Retinal pigment epithelial cell (primary cell): ENCODE measurements around the gene HDAC9.

Experiments
- DNase-seq: peaks from one replicate; pipeline ENCODE4 v3.0.0-alpha.2; 2010; ENCODE audit warnings: low read depth
- H3K4me3 ChIP-seq: 2 replicates; pipeline ENCODE4 v1.5.1; 2011; ENCODE audit warnings: mild to moderate bottlenecking, low read length, control low read depth, moderate library complexity
- TF ChIP-seq, protein P1 (sequence below): conservative IDR thresholded peaks from 2 replicates; pipeline ENCODE4 v1.5.1; 2011; ENCODE audit warnings: low read depth, low read length, control low read depth, inconsistent platforms

HDAC9 gene

DNA sequence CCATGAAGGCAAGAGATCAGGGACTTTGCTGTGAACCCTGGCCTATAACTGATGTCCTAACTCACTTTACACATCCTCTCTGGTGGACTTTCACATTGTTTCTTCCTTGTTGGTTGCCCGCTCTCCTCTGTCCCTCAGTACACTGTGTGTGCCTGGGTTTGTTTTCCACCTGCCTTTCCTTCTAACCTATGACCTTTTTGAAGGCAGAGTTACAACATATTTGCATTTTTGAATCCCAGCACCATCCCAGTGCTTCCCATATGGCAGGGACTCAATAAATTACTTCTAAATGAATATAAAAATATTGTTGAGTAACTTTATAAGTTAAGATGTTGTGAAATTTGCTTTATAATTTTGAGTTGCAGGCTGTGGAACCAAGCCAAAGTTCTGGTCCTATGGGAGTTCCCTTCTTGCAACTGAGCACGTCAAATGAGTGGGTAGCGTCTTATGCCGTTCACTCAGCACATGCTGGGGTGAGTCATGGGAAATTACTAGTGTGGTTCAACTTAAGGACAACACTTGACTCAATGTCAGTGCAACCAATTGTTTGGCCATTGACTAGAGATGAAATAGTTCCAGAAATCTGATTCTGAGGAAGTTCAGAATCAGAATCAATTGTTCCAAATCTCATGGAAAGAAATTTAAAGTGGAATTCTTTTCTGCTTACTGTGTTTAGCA is 370.9 kb downstream of the HDAC9 start:
- DNase-seq, result peak; percentile 97
- H3K4me3 ChIP-seq, result no peak overlapping the region
- TF ChIP-seq, protein P1, sequence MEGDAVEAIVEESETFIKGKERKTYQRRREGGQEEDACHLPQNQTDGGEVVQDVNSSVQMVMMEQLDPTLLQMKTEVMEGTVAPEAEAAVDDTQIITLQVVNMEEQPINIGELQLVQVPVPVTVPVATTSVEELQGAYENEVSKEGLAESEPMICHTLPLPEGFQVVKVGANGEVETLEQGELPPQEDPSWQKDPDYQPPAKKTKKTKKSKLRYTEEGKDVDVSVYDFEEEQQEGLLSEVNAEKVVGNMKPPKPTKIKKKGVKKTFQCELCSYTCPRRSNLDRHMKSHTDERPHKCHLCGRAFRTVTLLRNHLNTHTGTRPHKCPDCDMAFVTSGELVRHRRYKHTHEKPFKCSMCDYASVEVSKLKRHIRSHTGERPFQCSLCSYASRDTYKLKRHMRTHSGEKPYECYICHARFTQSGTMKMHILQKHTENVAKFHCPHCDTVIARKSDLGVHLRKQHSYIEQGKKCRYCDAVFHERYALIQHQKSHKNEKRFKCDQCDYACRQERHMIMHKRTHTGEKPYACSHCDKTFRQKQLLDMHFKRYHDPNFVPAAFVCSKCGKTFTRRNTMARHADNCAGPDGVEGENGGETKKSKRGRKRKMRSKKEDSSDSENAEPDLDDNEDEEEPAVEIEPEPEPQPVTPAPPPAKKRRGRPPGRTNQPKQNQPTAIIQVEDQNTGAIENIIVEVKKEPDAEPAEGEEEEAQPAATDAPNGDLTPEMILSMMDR, result no peak

DNA sequence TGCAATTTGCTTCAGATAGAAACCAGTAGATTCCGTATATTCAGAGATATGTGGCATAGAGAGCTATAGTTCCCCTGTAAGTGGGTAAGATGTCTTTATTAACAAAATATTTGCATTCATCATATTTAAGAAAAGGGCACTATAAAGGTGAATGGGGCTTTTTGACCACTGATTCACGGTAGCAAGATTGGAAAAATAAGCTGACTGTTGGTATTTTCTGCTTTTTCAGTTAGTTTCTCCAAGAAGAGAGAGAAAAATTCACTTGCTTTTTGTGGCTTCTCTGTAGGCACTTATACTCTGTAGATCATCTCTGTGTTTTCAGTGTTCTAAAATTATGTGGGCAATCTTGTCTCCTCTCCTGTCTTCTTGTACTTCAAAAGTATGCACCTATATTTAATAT is 376.8 kb downstream of the HDAC9 start:
- no peak overlapping the region for H3K4me3 ChIP-seq
- TF ChIP-seq, protein P1, result no peak
- DNase-seq, result no peak

DNA sequence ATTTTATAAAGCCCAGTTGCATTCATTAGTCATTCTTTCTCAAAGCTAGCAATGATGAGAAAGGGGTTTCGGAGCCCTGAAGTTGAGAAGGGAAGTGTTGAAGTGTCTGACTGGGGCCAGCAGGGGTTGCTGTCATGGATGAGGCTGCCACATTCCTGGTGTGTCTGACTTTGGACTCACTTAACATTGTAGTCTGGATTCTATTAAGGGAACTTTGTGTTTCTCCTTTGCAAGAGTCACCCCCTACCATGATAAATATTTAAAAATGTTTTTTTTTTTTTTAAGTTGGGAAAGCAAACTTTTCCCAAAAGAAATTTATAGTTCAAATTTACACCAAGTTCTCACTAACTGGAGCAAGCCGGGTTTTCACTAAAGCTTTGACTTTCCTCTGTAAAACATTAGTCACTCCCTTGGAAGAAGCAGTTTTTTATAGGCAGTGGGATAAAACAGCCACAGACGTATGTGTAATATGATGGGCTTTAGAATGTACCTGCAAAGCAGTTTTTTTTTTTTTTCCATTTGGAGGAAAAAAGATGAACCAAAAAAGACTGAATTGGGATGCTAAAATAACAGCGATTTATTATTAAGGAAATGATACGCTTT is 378.3 kb downstream of the HDAC9 start:
- DNase-seq, result no peak
- TF ChIP-seq, protein P1, result peak; percentile 54

DNA sequence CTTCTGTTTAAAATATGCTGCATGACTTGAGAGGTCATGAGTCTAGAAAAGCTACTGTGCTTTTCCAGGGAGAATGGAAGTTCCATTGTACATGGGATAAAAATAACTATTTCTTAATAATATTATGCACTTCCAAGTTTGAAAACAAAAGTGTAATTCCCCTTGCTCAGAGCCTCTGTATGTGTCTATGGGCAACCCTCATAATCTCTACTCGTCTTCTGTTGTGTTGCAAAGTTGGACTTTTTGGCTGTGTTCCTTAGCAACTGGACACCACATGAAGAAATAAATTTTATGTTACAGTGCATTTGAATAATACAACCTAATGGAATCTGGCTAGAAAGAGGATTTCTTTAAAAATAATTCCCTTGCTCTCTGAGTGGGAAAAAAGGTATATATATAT is 379.3 kb downstream of the HDAC9 start:
- no peak overlapping the region for H3K4me3 ChIP-seq
- no peak for DNase-seq
- TF ChIP-seq, protein P1, result no peak

More for the DNA sequence above, 378.3 kb downstream of the HDAC9 start:
- no peak overlapping the region for H3K4me3 ChIP-seq

DNA sequence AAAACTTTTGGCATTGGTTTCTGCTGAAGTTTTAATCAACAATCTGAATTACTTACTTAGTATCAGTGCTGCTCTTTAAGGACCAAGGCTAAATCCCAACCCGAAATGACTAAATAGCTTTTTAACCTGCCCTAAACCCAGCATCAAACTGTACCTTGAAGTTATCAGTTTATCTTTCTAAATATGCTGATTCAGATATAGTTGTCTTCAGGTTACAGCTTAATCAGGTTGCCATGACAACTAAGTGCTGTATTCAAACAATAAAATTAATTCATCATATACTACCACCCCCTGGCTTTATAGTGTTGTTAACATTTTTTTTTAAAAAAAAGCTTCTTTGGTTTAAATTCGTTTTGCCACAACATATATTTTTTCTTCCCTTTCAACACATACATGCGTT is 382.3 kb downstream of the HDAC9 start:
- no peak for DNase-seq
- no peak overlapping the region for H3K4me3 ChIP-seq
- TF ChIP-seq, protein P1, result no peak

DNA sequence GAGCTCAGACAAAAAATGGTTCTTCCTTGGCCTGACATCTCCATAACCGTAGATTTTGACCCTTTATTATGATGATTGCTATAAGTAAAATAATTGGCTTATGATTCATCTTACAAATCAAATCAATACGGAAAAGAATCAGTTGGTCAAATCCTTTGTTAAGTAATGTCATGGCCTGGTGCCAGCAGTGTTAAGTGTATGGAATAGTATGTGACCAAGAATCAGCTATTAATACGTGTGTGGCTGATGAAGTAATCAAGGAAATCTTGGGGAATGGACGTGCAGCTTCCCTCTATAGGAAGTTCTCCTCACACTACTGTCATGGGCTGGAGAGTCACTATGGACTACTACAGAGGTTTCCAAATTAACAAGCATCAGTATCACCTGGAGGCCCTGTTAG is 391.3 kb downstream of the HDAC9 start:
- DNase-seq, result no peak
- no peak overlapping the region for H3K4me3 ChIP-seq
- TF ChIP-seq, protein P1, result no peak

DNA sequence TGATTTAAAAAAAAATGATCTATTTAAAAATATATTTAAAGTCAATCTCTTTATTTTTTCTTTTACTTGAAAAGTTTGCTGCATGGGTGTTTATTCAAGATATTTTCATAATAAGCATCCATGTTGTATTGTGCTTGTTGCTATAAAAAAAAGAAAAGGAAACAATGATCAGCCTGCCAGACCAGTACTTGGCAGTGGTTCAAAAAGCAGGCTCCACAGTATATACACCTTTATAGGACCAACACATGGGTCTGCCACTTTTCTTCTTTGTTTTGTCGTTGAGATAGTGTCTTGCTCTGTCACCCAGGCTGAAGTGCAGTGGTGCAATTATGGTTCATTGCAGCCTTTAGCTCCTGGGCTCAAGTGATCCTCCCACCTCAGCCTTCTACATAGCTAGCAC is 393.9 kb downstream of the HDAC9 start:
- no peak overlapping the region for H3K4me3 ChIP-seq
- DNase-seq, result no peak
- TF ChIP-seq, protein P1, result no peak
